Inferior parietal cortex (tissue), 1 donor: Measurements from ENCODE around the gene FOSL2.

ENCODE experiments used
- DNase-seq: peaks from one replicate; pipeline ENCODE4 v3.0.0-alpha.2; 2016; ENCODE audit errors: extremely low spot score

Gene FOSL2

GRCh38 chr2:28449488-28450395, 57.1 kb downstream of the FOSL2 start:
- DNase-seq = no peak

- no peak for DNase-seq
These were observed 58.4 kb downstream of the FOSL2 start for GRCh38 chr2:28450901-28451565.

- no peak for DNase-seq
These were observed 59.3 kb downstream of the FOSL2 start for GRCh38 chr2:28451793-28452533.

GRCh38 chr2:28452534-28453081, 60.0 kb downstream of the FOSL2 start:
- DNase-seq = peak; percentile 53

- no peak for DNase-seq
These were observed 60.7 kb downstream of the FOSL2 start for GRCh38 chr2:28453396-28453795.

GRCh38 chr2:28454016-28454930, 61.6 kb downstream of the FOSL2 start:
- DNase-seq = no peak

- DNase-seq = no peak
These were observed 64.6 kb downstream of the FOSL2 start for GRCh38 chr2:28457237-28457636.

GRCh38 chr2:28461056-28461455, 68.4 kb downstream of the FOSL2 start:
- DNase-seq = no peak

GRCh38 chr2:28462122-28462521, 69.5 kb downstream of the FOSL2 start:
- no peak for DNase-seq

GRCh38 chr2:28463211-28463816, 70.7 kb downstream of the FOSL2 start:
- no peak for DNase-seq

- DNase-seq = no peak
These were observed 71.2 kb downstream of the FOSL2 start for GRCh38 chr2:28463893-28464292.

- DNase-seq = no peak
These were observed 72.7 kb downstream of the FOSL2 start for GRCh38 chr2:28465148-28465885.
